HG03469 (cell line): ENCODE results near the gene FOXP4.

Experiments
- ATAC-seq: cut with Tn5 transposase; IDR thresholded peaks from one replicate; pipeline ENCODE4 v1.9.1; 2021; ENCODE audit warnings: mild to moderate bottlenecking, moderate library complexity, moderate number of reproducible peaks; ENCODE audit not compliant: unreplicated experiment

The FOXP4 gene, protein sequence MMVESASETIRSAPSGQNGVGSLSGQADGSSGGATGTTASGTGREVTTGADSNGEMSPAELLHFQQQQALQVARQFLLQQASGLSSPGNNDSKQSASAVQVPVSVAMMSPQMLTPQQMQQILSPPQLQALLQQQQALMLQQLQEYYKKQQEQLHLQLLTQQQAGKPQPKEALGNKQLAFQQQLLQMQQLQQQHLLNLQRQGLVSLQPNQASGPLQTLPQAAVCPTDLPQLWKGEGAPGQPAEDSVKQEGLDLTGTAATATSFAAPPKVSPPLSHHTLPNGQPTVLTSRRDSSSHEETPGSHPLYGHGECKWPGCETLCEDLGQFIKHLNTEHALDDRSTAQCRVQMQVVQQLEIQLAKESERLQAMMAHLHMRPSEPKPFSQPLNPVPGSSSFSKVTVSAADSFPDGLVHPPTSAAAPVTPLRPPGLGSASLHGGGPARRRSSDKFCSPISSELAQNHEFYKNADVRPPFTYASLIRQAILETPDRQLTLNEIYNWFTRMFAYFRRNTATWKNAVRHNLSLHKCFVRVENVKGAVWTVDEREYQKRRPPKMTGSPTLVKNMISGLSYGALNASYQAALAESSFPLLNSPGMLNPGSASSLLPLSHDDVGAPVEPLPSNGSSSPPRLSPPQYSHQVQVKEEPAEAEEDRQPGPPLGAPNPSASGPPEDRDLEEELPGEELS

DNA sequence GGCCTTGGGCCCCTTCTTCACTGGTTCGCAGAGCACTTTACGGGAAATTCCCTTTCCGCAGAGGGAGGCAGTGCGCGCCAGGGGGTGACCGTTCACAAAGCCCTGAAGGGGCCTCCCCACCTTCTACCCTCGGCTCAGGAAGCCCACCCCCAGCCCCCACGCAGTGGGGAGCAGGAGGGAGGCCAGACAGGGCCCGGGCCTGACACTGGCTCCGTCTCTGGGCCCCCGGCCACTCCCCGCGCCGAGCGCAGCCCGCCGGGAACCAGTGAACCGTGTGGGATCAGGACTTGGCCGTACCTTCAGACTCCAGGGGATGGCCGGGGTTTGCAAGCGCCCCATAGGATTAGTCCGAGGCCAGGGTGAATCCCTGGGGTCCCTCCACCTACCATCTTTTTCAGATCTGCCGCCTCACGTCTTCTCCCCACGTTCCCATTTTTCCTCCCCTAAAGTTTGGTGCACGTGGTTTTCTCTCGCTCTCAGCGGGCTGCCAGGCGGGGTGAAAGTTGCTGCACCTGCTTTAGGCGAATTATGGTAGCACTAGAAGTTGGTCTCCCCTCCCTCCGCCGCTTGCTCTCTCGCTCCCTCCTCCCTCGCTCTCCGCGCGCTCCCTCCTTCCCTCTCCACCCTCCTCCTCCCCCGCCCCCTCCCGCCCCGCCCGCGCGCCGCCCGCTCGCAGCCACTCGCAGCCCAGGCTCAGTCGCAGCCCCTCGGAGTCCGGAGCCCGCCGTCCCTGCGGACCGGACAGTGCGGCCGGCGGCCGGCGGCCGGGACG, at the start of gene FOXP4:
TSS of gene FOXP4 (plus strand) at position 679 of the 772 bp plus-strand sequence. CDS start 19,380 bp downstream, outside the sequence.
- ATAC-seq, result no peak

DNA sequence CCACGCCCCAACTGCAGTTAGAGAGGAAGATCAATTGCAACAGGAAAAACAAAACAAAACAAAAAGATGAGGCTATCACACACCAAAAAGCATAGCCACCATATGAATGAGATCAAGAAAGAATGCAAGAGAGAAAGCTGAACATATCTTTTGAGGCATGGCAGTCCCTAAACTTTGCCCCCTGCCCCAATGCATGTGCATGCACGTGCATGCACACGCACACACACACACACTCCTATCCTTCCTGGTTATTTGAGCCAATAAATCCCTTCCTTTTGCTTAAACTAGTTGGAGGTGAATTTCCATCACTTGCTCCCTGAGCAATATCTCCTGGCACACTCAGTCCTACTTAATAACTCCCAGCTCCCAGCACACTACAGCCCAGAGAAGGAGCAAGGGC, 48.6 kb upstream of the FOXP4 start:
- no peak for ATAC-seq

DNA sequence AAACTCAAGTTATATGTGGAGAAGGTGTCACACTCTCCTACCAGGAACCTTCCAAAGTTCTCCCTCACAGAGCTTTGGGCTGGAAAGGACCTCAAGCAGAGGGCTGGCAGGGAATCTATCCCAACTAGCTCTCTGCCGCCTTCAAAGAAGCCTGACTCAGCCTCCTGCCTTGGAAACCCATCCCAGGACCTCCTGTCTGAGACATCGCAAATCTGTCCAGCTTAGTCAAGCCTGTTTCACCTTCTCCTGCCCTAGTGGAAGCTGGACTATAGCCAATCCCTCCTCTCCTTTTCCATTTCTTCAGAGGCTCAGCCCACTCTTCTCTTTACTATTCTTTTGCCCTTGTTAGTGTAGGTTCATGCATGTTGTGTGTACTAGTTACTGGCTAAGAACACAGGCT, 48.2 kb upstream of the FOXP4 start:
- no peak for ATAC-seq

DNA sequence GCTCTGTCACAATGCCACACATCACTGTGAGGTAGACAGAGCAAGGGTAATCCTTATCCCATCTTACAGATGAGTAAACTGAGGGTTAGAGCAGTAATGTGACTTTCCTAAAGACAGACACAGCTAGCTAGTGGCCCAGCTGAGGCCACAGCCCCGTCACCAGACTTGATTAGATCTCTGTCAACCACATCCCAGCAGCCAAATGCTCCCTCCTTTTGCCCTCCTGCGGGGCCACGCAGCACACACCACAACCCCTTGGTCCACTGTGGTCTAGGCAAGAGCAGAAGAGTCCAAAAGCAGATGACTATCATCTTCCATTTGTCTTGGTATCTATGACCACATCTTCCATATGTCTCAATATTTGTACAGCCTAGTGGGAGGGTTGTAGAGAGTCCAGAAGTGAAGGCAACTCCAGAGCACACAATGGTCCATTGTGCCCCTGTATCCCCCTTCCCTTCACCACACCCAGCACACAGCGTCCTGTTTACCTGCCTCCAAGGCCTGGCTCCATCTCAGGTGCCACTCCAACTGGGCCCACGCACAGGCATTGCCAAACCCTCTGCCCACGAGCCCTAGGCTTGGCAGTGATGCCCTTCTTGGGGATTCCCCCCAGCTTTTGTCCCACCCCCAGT, 47.1 kb upstream of the FOXP4 start:
- ATAC-seq, result no peak

DNA sequence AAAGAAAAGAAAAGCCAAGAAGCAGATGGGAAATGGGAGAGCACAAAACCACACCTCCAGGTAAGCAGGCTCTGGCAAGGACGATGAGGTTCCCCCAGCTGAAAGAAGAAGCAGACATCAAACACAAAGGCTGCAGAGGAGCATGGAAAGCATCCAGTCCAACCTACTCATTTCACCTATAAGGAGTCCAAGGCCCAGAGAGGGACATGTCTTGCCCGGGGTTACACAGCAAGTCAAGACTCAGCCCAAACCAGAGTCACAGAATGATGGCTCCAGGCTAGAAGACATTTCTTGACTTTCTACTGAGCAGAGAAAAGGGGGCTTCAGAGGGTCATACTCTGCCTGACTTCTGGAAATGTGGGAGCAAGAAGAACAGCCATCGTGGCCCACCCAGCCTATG, 45.6 kb upstream of the FOXP4 start:
- no peak for ATAC-seq

DNA sequence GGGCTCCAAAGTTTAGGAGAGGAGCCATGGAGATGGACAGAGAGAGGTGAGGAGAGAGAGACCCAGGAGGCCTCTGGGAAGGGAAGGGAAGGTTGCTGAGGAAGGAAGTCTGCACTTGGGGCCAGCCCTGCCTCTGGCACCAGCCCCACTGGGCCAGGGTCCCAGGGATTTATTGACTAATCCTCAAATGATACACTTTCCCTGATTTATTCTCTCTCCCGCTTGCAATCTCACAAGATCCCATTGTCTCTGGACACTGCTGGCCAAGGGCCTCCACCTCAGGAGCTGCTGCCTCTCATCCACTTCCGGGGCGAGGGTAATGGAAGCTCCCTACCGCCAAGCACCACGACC, 43.6 kb upstream of the FOXP4 start:
- no peak for ATAC-seq

DNA sequence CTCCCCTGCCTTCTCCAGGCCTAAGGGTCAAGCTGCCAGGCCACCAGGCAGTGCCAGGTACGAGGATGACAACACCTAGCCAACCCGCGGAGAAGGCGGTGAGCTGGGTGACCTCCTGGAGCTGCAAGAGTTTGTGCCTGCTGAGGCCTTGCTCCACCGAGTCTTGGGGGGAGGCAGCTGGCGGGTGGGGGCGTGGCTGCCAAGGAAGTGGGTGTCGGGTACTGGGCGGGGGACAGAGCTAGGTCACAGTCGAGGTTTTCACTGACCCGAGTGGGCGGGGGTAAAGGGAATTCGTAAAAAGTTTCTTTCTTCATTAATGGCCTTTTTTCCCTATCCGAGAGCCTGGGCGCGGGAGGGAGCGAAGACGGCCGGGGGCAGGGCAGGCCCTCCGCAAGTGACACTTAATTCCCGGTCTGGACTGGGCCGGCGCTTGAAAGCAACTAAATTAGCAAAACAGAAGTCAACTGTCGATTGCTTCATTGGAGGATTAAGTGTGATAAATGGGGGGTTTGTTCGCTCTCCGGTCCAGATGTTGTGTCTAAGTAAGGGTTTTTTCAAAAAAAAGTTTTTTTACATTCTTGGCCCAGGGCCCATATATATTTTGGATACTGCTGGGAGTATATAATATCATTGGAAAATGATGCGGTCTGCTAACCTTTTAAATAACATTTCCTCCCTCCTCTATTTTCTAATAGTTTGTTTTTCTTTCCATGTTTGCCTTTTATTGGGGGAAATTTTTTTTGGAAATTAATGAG, 43.1 kb upstream of the FOXP4 start:
- no peak for ATAC-seq

DNA sequence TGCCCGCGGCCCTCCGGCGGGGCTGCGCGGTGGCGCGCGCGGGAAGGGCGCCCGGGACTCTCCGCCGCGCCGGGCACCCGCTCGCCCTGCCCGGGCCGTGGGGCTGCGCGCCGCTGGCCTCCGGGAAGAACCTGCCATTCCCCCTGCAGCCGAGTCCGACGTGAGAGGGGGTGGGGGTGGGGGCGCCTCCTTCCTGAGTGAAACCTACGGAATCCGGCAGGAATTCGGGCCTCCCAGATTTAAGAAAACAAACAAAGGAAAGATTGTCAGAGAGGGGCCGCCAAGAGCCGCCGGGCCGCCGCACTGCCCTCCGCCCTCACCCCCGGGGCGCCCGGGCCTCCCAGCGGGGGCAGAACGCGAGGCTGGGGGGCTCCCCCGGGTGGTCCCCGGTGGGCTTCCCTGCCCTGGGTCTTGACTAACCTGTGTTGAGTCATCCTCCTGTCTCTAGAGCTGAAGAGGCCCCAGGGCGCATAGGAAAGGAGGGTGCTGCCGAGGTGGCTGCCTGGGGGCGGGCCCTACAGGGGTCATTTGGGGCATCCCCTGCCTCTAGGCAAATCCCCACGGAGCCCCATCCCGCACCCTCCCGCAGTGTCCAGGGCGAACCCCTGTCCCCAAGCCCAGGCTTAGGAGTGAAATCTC, 42.2 kb upstream of the FOXP4 start:
- ATAC-seq, result no peak

DNA sequence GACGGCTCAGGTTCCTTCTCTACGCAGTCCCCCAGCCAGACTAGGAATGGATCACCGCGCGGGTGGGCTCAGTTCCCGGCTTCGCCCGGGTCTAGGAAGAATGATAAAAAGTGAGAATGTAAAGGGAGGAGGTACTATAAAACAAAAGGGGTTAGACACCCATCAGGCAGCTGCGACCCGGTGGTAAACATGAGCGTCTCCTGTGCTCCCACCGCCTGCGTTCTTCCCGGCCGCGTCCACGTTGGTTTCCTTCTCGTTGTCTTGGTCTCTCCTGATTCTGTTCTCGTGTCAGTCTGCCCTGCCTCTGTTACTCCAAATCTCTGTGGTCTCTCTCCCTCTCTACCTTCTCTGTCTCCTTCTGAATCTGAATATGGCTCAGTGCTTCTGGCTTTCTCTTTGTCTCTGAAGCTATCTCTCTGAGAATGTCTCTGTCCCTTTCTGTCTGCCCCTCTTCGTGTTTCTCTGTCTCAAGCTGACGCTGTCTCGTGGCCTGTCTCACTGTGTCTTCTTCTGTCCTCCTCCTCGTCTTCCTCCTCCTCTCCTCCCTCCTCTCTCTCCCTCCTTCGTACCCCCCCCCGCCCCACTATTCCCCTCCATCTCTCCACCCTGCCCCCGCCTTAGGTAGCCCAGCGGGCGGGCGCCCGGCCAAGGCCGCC, 41.6 kb upstream of the FOXP4 start:
- no peak for ATAC-seq

DNA sequence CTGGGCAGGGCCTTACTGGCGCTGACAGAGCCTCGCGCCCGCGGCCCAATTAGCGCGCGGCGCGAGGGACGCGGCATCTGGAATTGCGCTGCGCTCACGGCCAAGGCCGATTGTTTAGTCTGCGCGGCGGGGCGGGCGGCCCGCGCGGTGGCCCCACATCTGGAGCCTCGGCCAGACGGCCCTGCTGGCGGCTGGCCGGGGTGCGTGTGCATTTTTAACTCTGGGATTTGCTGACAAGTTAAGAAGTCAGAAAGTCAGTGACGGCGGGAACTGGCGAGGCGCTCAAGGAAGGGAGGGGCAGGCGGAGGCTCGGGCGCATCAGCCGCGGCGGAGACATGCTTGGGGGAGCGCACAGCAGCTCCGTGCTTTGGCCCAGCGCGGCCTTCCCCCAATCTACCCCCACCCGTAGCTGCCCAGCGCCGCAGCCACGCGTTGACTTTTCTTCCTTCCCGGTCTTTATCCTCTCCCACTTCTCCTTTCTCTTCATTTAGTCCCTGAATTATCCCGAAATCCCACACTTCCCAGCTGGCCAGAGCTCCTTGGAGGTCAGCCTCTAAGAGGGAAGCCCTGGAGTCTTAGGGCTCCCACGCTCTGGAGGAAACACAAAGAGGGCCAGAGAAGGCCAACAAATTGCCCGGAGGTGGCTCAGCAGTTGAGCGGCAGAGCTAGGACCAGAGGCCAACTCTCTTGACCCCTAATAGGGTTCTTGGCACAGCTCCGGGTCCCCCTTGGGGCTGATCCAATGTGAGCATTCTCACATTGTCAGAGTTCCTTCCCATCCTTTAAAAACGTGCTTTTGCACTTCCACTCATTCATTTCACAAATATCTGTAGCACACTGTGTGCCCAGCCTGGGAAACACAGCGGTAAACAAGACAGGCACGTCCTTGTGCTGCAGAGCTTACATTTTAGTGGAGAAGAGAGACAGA, 40.8 kb upstream of the FOXP4 start:
- no peak for ATAC-seq

DNA sequence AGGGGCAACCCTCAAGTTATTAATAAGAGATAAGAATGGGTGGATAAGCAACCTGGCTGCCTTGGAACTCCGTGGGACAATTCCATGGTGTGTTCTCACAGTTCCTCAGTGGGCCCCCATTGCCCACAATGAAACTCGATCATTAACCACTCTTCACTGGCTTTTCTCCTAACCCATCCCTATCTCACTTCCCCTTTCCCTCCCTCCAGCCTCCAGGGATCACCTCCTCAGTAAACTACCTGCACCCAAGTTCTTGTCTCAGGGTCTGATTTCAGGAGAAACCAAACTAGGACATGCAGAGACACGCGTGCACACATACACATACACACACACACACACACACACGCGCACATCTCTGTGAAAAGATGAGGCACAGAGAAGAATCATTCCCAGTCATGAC, 37.7 kb upstream of the FOXP4 start:
- no peak for ATAC-seq

DNA sequence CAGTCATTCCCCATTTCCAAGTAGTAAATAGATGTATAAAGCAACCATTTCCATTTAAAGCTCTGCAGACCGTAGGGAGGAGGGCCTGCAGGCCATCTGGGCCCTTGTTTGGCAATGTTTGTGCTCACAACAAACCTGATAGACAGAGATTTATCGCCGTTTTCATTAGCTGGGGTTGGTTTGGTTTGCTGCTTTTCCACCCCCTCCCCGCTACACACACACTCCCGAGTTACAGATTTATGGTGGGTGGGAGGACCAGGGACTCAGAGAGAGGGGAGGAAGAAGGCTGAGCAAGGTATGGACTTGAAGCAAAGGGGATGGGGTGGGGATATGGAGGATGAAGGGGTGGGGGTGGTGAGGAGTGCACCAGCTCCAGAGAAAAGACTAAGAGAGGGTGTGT, 36.6 kb upstream of the FOXP4 start:
- ATAC-seq, result no peak

DNA sequence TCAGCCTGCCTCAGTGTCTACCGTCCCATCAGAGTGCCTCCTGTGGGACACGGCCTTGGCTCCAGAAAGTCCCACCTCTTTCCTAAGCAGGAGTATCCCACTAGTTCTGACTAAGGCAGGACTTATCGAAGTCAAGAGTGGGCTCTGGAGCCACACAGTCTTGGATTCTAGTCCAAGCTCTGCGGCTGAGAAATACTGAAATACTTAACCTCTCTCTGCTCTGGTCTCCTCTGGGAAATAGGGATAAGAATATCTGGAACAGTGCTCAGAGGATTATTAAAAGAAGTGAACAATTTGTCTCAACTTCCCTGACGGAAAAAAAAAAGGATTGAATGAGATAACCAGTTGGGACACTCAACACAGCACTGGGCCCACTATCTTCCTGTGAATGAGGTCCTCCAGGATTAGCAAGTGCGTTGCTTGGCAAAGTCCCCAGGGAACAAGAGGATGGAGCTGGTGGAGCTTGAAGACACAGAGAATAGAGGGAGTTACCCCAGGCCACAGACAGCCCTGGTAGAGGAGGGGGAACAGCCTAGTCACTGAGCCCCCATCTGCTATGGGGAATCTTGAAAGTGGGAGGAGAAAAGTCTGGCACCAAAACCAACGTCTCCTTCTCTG, 34.6 kb upstream of the FOXP4 start:
- no peak for ATAC-seq

DNA sequence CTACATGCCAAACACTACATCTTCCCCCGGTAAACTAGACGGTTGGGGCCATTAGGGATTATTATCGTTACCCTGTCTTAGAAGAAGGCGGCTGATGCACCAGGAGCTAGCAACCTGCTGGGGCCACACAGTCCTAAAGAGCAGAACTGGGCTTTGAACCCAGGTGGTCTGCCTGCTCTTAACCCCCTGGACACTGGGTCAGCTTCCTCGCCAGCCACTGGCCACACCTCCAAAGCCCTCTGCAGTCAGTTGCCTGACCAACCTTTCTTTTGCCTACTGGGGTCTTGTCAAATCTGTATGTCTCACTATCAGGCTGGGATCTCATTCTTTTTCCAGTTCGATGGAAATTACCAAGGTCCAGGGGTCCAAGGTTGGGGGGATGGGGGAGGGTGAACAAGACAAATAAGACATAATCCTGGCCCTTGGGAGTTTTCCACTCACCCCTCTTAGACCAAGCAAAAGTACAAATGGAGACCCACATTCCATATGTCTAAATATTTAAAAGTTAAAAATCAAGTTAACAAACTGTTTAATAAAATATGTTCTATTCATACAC, 34.0 kb upstream of the FOXP4 start:
- no peak for ATAC-seq

DNA sequence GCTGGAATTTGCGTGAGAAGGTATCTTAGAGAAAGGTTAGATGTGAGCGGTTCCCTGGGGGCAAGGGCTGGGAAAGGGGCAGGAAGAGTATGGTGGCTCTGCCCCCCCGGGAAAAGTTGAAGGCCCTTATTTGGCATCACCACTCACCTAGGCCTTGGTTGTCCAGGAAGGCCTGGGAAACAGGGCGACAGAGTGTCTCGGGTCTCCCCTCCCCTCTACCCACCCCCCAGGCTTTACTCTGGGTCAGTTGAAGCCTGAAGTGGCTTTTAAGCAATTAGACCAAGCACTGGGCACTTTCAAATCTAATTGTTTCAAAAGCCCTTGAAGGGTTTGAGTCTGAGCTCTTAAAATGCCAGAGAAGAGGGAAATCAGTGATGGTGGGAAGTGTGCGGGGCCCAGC, 30.2 kb upstream of the FOXP4 start:
- no peak for ATAC-seq

DNA sequence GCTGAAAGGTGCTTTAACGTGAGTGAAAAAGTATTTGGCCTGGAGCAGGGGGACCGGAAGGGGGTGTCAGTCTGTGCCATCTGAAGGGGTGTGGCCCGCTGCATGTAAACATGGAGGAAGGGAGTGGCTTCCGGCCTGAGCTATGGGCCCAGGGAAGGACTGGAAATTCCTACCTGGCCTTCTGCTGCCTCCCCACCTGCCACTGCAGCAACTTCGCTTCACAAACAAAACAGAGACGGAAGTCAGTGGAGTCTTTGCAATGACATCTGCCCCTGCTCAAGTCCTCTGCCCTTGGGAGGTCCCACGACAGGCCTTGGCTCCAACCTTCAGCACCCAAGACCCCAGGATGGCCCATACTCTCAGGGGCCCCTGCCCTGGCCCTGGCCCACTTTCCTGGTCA, 28.1 kb upstream of the FOXP4 start:
- no peak for ATAC-seq

DNA sequence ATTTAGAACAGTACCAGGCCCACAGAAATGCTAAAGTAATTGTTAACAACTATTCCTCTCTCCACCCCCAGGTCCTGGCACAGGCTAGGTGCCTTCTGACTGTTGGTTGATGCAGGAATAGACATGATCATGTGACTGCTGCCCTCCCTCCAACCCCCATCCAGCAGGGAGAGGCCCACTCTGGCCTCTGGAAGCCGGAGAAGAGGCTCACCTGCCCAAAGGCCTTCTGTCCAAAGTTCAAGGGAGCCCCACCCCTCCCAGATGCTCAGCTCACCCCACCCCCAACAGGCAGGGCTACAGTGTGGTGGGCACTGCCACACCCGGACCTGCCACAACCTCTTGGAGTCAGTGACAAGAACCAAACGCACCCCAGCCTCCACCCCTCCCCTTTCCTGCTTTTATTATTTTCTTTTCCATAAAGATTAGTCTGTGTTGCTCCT, 26.9 kb upstream of the FOXP4 start:
- ATAC-seq, result no peak
